AG10803 (cell line): ENCODE results near the gene MFAP3L.

Experiments used
- DNase-seq: peaks from one replicate; pipeline ENCODE4 v3.0.0; 2010; ENCODE audit warnings: low read depth
- H3K4me3 ChIP-seq: 2 replicates; pipeline ENCODE4 v1.5.1; 2011; ENCODE audit warnings: mild to moderate bottlenecking, low read length, control low read depth
- CTCF ChIP-seq: conservative IDR thresholded peaks from 2 replicates; pipeline ENCODE4 v1.5.1; 2011; ENCODE audit warnings: mild to moderate bottlenecking, low read length, control low read depth, inconsistent platforms

Gene MFAP3L

GRCh38 chr4:170026253-170027021, at the start of gene MFAP3L:
TSS of gene MFAP3L (minus strand) at chr4:170026395. CDS start at chr4:170005877, 20,518 bp downstream.
- peak within 1 kb of the TSS; percentile 72 for H3K4me3 ChIP-seq
- TF ChIP-seq CTCF: no peak
- DNase-seq: peak; percentile 92

- DNase-seq: no peak
- H3K4me3 ChIP-seq: no peak overlapping the region
- TF ChIP-seq CTCF: no peak
Observed at GRCh38 chr4:170071196-170071595, 45.0 kb upstream of the MFAP3L start.

GRCh38 chr4:170068438-170069128, 42.4 kb upstream of the MFAP3L start:
- H3K4me3 ChIP-seq: no peak overlapping the region
- no peak for TF ChIP-seq CTCF

GRCh38 chr4:170059421-170059820, 33.2 kb upstream of the MFAP3L start:
- no peak for TF ChIP-seq CTCF
- DNase-seq: no peak
- no peak overlapping the region for H3K4me3 ChIP-seq

More at GRCh38 chr4:170068438-170069128, 42.4 kb upstream of the MFAP3L start:
- DNase-seq: no peak

GRCh38 chr4:170058826-170059225, 32.6 kb upstream of the MFAP3L start:
- TF ChIP-seq CTCF: no peak
- DNase-seq: no peak
- no peak overlapping the region for H3K4me3 ChIP-seq

- no peak for DNase-seq
- no peak overlapping the region for H3K4me3 ChIP-seq
- TF ChIP-seq CTCF: no peak
Observed at GRCh38 chr4:170057866-170058265, 31.7 kb upstream of the MFAP3L start.

- TF ChIP-seq CTCF: no peak
- DNase-seq: no peak
- H3K4me3 ChIP-seq: no peak overlapping the region
Observed at GRCh38 chr4:170052919-170053318, 26.7 kb upstream of the MFAP3L start.
